ENCODE data around the gene LRRN2. TPM values are rescaled to one million over a fixed set of nuclear protein-coding genes. Genes with fewer than 3 reads are reported as not detected.
"Not testable (repeated sequence)": the region's sequence is repeated elsewhere in the genome, so short reads cannot be mapped to it uniquely, and the experiment has no call there.

LRRN2 gene
- total RNA-seq, 3 donors from 2014 or later: 4.3 to 33.3 (median 26.4) TPM

GRCh38 chr1:204630132-204630905, 55.2 kb downstream of the LRRN2 start:
- intact Hi-C loops (cut with DNase I, micrococcal nuclease): no loop called here
- Histone ChIP-seq H3K4me1 (ENCODE audit: low read depth) (no peaks in the 10 kb centered on the region), H3K4me3 (no peak overlapping the region), H3K36me3 (ENCODE audit: low read depth) (no peaks in the 10 kb centered on the region), H3K9me3 (no peaks in the 10 kb centered on the region)
- TF ChIP-seq CTCF (IDR thresholded peaks at IDR 0.05): no peak
- no peak for DNase-seq
- no peak for ATAC-seq

DNA sequence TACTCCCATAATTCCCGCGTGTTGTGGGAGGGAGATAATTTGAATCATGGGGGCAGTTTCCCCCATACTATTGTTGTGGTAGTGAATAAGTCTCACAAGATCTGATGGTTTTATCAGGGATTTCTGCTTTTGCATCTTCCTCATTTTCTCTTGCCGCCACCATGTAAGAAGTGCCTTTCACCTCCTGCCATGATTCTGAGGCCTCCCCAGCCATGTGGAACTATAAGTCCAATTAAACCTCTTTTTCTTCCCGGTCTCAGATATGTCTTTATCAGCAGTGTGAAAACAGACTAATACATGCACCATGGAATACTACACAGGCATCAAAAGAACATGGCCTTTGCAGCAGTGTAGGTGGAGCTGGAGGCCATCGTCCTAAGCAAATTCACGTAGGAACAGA, 56.1 kb downstream of the LRRN2 start:
- H3K4me1 ChIP-seq (ENCODE audit: low read depth); intact Hi-C loops (cut with DNase I, micrococcal nuclease); ATAC-seq; DNase-seq; H3K9me3 ChIP-seq; H3K4me3 ChIP-seq; H3K36me3 ChIP-seq (ENCODE audit: low read depth): not testable (repeated sequence)

- ATAC-seq (no peak), DNase-seq (no peak)
- Histone ChIP-seq H3K4me3 (no peak overlapping the region), H3K36me3 (ENCODE audit: low read depth) (no peaks in the 10 kb centered on the region), H3K9me3 (no peaks in the 10 kb centered on the region), H3K4me1 (ENCODE audit: low read depth) (no peaks in the 10 kb centered on the region)
- intact Hi-C loops (cut with DNase I, micrococcal nuclease): no loop called here
- TF ChIP-seq CTCF (IDR thresholded peaks at IDR 0.05): no peak
These were observed 56.7 kb downstream of the LRRN2 start for GRCh38 chr1:204628868-204629267.

DNA sequence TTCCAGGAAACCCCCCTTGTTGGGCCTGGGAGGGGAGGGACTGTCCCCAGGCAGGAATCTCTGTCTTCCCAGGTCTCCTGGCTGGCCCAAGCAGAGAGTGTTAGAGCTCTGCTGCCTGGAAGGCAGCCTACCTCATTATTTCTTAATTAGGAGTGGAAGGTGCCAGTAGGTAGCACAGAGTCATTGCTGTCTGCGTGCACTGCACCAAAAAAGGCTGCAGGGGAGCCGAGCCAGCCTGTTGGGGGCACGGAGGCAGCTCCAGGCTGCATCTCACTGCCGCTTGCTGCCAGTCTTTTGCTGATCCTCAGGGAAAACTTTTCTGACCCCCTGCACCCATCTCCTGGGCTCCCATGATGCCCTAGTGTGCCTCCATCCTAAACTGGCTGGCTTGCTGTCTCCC, 58.1 kb downstream of the LRRN2 start:
- H3K4me1 ChIP-seq (ENCODE audit: low read depth): peaks cover 6% of the 10 kb centered on the region
- DNase-seq: no peak
- ATAC-seq: no peak
- no peaks in the 10 kb centered on the region for H3K36me3 ChIP-seq (ENCODE audit: low read depth)
- TF ChIP-seq CTCF (IDR thresholded peaks at IDR 0.05): no peak
- H3K9me3 ChIP-seq: no peaks in the 10 kb centered on the region
- no peak overlapping the region for H3K4me3 ChIP-seq
- intact Hi-C loops (cut with DNase I, micrococcal nuclease): no loop called here

- intact Hi-C loops (cut with DNase I, micrococcal nuclease): no loop called here
- TF ChIP-seq CTCF (IDR thresholded peaks at IDR 0.05): no peak
- H3K9me3 ChIP-seq: no peaks in the 10 kb centered on the region
- DNase-seq (no peak), ATAC-seq (no peak)
- H3K36me3 ChIP-seq (ENCODE audit: low read depth): no peaks in the 10 kb centered on the region
- no peak overlapping the region for H3K4me3 ChIP-seq
- H3K4me1 ChIP-seq (ENCODE audit: low read depth): peaks cover 6% of the 10 kb centered on the region
These were observed 59.2 kb downstream of the LRRN2 start for GRCh38 chr1:204626381-204626780.

DNA sequence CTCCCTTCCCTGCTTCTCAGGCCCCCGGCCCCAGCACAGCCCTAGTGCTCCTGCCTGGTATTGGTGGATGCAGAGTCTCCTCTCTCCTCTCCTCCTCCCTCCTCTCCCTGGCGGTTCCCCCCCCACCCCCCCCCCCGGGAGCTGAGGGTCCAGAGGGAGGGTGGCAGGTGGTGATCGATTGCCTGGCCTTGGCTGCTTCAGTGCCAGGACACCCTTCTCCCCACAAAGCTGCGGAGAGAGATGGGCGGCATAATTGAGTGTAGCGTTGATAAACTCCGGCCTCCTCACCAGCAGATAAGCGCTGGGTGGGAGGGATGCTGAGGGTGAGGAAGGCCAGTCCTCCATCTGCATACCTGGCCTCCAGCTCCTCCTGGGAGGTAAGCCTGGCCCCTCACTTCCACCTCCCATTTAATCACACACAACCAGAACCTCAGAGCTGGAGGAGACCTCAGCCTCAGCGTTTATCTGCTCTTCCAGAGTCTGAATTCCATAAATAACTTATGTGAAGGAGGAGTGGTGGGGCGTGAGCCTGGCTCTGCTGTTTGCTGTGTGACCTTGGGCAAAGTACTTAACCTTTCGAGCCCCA, 60.8 kb downstream of the LRRN2 start:
- ATAC-seq (no peak), DNase-seq (no peak)
- intact Hi-C loops (cut with DNase I, micrococcal nuclease): no loop called here
- no peak for TF ChIP-seq CTCF (IDR thresholded peaks at IDR 0.05)
- H3K4me1 ChIP-seq (ENCODE audit: low read depth): peaks cover 6% of the 10 kb centered on the region
- no peak overlapping the region for H3K4me3 ChIP-seq
- H3K9me3 ChIP-seq: no peaks in the 10 kb centered on the region
- no peaks in the 10 kb centered on the region for H3K36me3 ChIP-seq (ENCODE audit: low read depth)

All from mucosa of descending colon (tissue), 3 donors.